ENCODE measurements around the gene TMIGD3. TPM values are rescaled to one million over a fixed set of nuclear protein-coding genes. Genes with fewer than 3 reads are reported as not detected.

TMIGD3 gene
- total RNA-seq, 1 donor from 2014 or later, result 9.0 TPM

DNA sequence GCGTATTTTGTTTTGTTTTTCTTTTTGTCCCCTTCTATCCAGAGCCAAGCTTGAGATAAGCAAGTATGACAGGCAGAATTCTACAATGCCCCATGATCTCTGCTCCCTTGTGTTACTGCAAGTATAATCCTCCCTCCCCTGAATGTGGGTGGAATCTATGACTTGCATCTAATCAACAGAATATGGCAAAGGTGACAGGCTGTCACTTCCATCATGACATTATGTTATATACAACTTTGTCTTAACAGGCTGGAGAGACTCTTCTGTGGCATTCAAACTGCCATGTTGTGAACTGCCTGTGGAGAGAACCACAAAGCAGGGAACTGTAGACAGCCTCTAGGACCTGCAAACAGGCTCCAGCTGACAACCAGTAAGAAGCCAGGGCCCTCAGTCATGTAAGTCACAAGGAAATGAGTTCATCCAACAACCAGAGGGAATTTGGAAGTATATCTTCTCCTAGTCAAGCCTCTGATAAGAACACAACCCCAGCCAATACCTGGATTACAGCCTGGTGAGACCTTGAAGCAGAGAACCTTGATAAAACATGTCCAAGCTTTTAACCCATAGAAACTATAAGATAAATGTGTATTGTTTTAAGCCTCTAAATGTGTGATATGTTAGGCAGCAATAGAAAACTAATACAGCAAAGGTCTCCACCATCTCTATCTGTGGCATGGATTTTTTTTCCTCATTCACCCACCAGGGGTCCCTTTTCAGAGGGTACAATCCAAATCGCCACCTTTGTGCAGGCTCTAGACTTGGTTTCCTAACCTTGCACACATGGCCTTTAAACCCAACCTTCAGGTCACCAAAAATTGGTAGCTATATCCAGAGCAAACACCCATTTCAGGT, 35.3 kb downstream of the TMIGD3 start:
- DNase-seq (no peak), ATAC-seq (no peak)
- Histone ChIP-seq H3K27ac (no peak overlapping the region), H3K36me3 (peaks cover 35% of the 10 kb centered on the region), H3K9me3 (no peaks in the 10 kb centered on the region), H3K4me1 (peaks cover 21% of the 10 kb centered on the region), H3K4me3 (no peak overlapping the region), H3K27me3 (ENCODE audit: low read depth) (no peaks in the 10 kb centered on the region)
- TF ChIP-seq, protein P1, sequence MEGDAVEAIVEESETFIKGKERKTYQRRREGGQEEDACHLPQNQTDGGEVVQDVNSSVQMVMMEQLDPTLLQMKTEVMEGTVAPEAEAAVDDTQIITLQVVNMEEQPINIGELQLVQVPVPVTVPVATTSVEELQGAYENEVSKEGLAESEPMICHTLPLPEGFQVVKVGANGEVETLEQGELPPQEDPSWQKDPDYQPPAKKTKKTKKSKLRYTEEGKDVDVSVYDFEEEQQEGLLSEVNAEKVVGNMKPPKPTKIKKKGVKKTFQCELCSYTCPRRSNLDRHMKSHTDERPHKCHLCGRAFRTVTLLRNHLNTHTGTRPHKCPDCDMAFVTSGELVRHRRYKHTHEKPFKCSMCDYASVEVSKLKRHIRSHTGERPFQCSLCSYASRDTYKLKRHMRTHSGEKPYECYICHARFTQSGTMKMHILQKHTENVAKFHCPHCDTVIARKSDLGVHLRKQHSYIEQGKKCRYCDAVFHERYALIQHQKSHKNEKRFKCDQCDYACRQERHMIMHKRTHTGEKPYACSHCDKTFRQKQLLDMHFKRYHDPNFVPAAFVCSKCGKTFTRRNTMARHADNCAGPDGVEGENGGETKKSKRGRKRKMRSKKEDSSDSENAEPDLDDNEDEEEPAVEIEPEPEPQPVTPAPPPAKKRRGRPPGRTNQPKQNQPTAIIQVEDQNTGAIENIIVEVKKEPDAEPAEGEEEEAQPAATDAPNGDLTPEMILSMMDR (IDR thresholded peaks at IDR 0.05), result no peak
- intact Hi-C loops (cut with DNase I), result no loop called here

DNA sequence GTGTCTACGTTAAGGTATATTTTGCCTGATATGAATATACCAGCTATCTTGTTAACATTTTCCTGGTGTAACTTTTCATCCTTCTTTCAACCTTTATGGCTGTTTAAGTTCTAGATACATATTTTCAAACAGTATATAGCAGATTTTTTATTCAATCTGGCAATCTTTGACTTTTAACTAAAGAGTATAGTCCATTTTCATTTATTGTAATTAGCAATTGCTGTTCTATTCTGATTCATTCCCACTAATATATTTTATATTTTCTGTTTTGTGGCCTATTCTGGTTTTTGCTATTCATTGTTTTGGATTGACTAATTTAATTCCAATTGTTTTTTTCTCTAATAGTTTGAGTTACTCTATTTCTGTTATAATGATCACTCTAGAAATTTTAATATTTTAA, 37.0 kb downstream of the TMIGD3 start:
- TF ChIP-seq, protein P1 (IDR thresholded peaks at IDR 0.05), result no peak
- intact Hi-C loops (cut with DNase I), result no loop called here
- H3K36me3 ChIP-seq, result peaks cover 51% of the 10 kb centered on the region
- DNase-seq, result no peak
- no peaks in the 10 kb centered on the region for H3K27me3 ChIP-seq (ENCODE audit: low read depth)
- no peak overlapping the region for H3K4me3 ChIP-seq
- no peak for ATAC-seq
- no peak overlapping the region for H3K27ac ChIP-seq
- H3K9me3 ChIP-seq, result no peaks in the 10 kb centered on the region
- peaks cover 10% of the 10 kb centered on the region for H3K4me1 ChIP-seq

DNA sequence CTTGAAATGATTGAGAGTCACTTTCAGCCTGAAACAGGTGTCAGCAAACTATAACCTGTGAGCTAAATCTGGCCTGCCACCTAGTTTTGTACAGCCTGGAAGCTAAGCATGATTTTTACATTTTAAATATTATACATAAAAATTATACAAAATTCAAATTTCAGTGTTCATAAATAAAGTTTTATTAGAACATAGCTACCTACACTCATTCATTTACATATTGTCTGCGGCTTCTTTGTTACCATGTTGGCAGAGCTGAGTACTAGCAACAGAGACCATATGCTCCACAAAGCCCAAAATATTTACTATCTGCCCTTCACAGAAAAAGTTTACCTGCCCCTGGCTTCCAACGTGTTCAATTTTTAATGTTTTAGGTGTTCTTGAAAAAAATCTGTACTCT, 37.7 kb downstream of the TMIGD3 start:
- peaks cover 8% of the 10 kb centered on the region for H3K4me1 ChIP-seq
- peaks cover 58% of the 10 kb centered on the region for H3K36me3 ChIP-seq
- TF ChIP-seq, protein P1 (IDR thresholded peaks at IDR 0.05), result no peak
- H3K27me3 ChIP-seq (ENCODE audit: low read depth), result no peaks in the 10 kb centered on the region
- DNase-seq (no peak), ATAC-seq (no peak)
- H3K9me3 ChIP-seq, result no peaks in the 10 kb centered on the region
- H3K27ac ChIP-seq, result no peak overlapping the region
- intact Hi-C loops (cut with DNase I), result no loop called here
- no peak overlapping the region for H3K4me3 ChIP-seq

- no peak for DNase-seq
- Histone ChIP-seq H3K27me3 (ENCODE audit: low read depth) (no peaks in the 10 kb centered on the region), H3K9me3 (no peaks in the 10 kb centered on the region), H3K4me1 (no peaks in the 10 kb centered on the region), H3K4me3 (no peak overlapping the region), H3K27ac (no peak overlapping the region), H3K36me3 (peaks cover 70% of the 10 kb centered on the region)
- TF ChIP-seq, protein P1 (IDR thresholded peaks at IDR 0.05), result no peak
- intact Hi-C loops (cut with DNase I), result no loop called here
- no peak for ATAC-seq
Observed at GRCh38 chr1:111463029-111463683, 40.3 kb downstream of the TMIGD3 start.

- H3K4me1 ChIP-seq, result no peaks in the 10 kb centered on the region
- peaks cover 70% of the 10 kb centered on the region for H3K36me3 ChIP-seq
- H3K27me3 ChIP-seq (ENCODE audit: low read depth), result no peaks in the 10 kb centered on the region
- TF ChIP-seq, protein P1 (IDR thresholded peaks at IDR 0.05), result no peak
- no peak overlapping the region for H3K27ac ChIP-seq
- no peaks in the 10 kb centered on the region for H3K9me3 ChIP-seq
- DNase-seq (no peak), ATAC-seq (no peak)
- intact Hi-C loops (cut with DNase I), result no loop called here
- H3K4me3 ChIP-seq, result no peak overlapping the region
Observed at GRCh38 chr1:111462370-111463028, 40.9 kb downstream of the TMIGD3 start.

All from lower lobe of right lung (tissue), 2 donors.